IMR-90 (cell line): Measurements from ENCODE around the gene NPHS1.

Source experiments
- BHLHE40 ChIP-seq: fragments of 150-350 bp; IDR thresholded peaks from 2 replicates; pipeline ENCODE4 v1.6.1; 2016; ENCODE audit warnings: mild to moderate bottlenecking, low read depth, low read length
- CTCF ChIP-seq: conservative IDR thresholded peaks from 2 replicates; pipeline ENCODE4 v1.5.1; 2012; ENCODE audit warnings: mild to moderate bottlenecking, low read depth, low read length, improper control_type of control experiment
- ELK1 ChIP-seq: fragments of 150-350 bp; IDR thresholded peaks from 2 replicates; pipeline ENCODE4 v1.6.1; 2016; ENCODE audit warnings: low read depth, mild to moderate bottlenecking, low read length, moderate library complexity, borderline replicate concordance
- FOS ChIP-seq: fragments of 150-350 bp; IDR thresholded peaks from 2 replicates; pipeline ENCODE4 v1.6.1; 2016; ENCODE audit warnings: low read depth, low read length
- USF2 ChIP-seq: fragments of 150-350 bp; IDR thresholded peaks from 2 replicates; pipeline ENCODE4 v1.6.1; 2017; ENCODE audit warnings: mild to moderate bottlenecking, antibody characterized with exemption, low read length, low read depth

- TF ChIP-seq CTCF, result no peak
- no peak for TF ChIP-seq ELK1
- no peak for TF ChIP-seq BHLHE40
- no peak for TF ChIP-seq USF2
- TF ChIP-seq FOS, result no peak
Observed at GRCh38 chr19:35856546-35857149, 4.3 kb upstream of the NPHS1 start, which contains the start of gene KIRREL2.
